Measurements from ENCODE around the gene KCNMB1.

KCNMB1 gene

DNA sequence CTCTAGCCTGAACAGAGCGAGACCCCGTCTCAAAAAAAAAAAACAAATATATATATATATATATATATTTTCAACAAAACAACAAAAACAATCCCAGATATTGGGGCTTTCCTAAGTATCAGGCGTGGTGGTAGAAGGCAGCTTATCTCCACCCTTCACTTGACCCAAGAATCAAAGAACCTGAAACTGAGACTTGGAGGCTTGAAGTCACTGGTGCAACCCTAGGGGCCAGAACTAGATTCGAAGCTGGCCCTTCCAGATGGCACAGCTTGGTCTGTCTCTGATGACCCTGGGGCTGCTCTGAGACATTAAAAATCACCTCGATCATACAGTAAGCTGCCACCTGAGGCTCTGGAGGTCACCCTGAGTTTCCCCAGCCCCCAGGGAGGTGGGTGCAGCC, 1.3 kb upstream of the KCNMB1 start:
- Histone ChIP-seq H3K4me3 (ENCODE audit: low read depth, low read length) (no peak overlapping the region), H3K27me3 (ENCODE audit: insufficient read depth, low read depth, severe bottlenecking) (peaks cover 83% of the 10 kb centered on the region), H3K27ac (no peak overlapping the region), H3K9me3 (ENCODE audit: severe bottlenecking) (no peaks in the 10 kb centered on the region), H3K36me3 (no peaks in the 10 kb centered on the region)
- no peak for DNase-seq
- TF ChIP-seq CTCF (IDR thresholded peaks at IDR 0.05; ENCODE audit: low read depth, low read length): no peak

DNA sequence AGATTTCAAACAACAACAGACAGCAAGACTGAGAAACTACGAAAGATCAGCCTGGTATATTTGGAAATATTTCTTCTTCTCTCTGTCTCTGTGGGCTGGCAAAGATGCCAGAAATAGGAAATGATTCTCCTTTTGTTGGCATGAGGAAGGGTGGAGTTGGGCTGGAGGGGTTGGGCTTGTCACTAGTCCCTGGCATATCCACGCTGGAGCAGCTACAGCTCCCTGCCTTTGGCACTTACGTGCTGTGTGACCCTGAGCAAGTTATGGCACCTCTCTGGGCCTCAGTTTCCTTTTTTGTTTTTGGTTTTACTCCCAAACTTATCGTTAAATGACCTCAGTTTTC, 354 bp upstream of the KCNMB1 start:
- H3K9me3 ChIP-seq (ENCODE audit: severe bottlenecking): no peaks in the 10 kb centered on the region
- no peak overlapping the region for H3K27ac ChIP-seq
- H3K36me3 ChIP-seq: no peaks in the 10 kb centered on the region
- peaks cover 82% of the 10 kb centered on the region for H3K27me3 ChIP-seq (ENCODE audit: insufficient read depth, low read depth, severe bottlenecking)
- no peak for TF ChIP-seq CTCF (IDR thresholded peaks at IDR 0.05; ENCODE audit: low read depth, low read length)
- DNase-seq: no peak
- H3K4me3 ChIP-seq (ENCODE audit: low read depth, low read length): no peak overlapping the region

DNA sequence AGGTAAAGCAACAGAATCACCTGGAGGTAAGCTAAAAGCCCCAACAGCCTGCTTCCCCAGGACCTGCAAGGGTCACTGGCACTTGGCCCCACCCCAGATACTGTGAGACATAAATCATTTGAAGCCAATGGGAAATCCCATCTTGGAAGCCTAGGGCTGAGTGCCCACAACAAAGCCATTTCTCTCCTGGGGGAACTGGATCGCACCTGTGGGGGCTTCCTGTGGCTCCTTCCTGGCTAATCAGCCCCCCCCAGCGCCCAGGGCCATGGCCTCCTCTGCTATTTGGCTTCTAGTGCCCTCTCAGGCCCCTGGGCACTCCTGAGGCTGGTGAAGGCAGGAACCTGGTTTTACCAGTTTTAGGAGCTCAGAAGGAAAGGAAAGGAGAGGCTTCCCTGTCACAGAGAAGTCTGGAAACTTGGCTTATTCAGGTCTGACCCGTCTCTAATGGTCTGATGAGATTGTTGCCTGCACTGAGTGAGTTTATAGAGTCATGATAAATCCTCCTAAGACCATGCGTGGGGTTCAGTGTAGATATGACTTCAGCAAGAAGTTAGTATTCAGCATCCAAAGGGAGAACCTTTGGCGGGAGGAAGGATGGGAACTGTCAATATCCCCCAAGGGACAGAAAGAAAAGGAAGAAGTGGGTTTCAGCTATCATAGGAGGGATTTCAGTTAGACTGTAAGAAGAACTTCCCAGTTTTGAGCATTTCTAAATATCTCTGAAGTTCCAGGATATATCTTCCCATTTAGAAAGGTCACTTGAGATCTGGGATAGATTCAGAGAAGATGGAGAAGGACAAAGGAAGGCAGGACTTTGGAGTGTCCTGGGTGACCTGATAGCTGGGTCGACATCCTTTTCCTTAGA, 1.2 kb downstream of the KCNMB1 start:
- TF ChIP-seq CTCF (IDR thresholded peaks at IDR 0.05; ENCODE audit: low read depth, low read length): no peak
- no peaks in the 10 kb centered on the region for H3K9me3 ChIP-seq (ENCODE audit: severe bottlenecking)
- H3K27ac ChIP-seq: no peak overlapping the region
- DNase-seq: no peak
- H3K36me3 ChIP-seq: no peaks in the 10 kb centered on the region
- H3K4me3 ChIP-seq (ENCODE audit: low read depth, low read length): no peak overlapping the region
- peaks cover 86% of the 10 kb centered on the region for H3K27me3 ChIP-seq (ENCODE audit: insufficient read depth, low read depth, severe bottlenecking)

- no peak for DNase-seq
- no peak overlapping the region for H3K4me3 ChIP-seq (ENCODE audit: low read depth, low read length)
- no peak overlapping the region for H3K27ac ChIP-seq
- no peaks in the 10 kb centered on the region for H3K36me3 ChIP-seq
- no peaks in the 10 kb centered on the region for H3K9me3 ChIP-seq (ENCODE audit: severe bottlenecking)
- peaks cover 83% of the 10 kb centered on the region for H3K27me3 ChIP-seq (ENCODE audit: insufficient read depth, low read depth, severe bottlenecking)
- no peak for TF ChIP-seq CTCF (IDR thresholded peaks at IDR 0.05; ENCODE audit: low read depth, low read length)
These were observed 2.3 kb downstream of the KCNMB1 start for GRCh38 chr5:170386743-170387395.

- TF ChIP-seq CTCF (IDR thresholded peaks at IDR 0.05; ENCODE audit: low read depth, low read length): no peak
- H3K27me3 ChIP-seq (ENCODE audit: insufficient read depth, low read depth, severe bottlenecking): peaks cover 74% of the 10 kb centered on the region
- H3K4me3 ChIP-seq (ENCODE audit: low read depth, low read length): no peak overlapping the region
- H3K36me3 ChIP-seq: no peaks in the 10 kb centered on the region
- no peak overlapping the region for H3K27ac ChIP-seq
- H3K9me3 ChIP-seq (ENCODE audit: severe bottlenecking): no peaks in the 10 kb centered on the region
- no peak for DNase-seq
These were observed 5.9 kb downstream of the KCNMB1 start for GRCh38 chr5:170383227-170383626.

Measured in WERI-Rb-1 (cell line).